HCT116 (cell line): ENCODE data around the gene TBCCD1. TPM values are rescaled to one million over a fixed set of nuclear protein-coding genes. Genes with fewer than 3 reads are reported as not detected.
"Not testable (repeated sequence)": the region's sequence is repeated elsewhere in the genome, so short reads cannot be mapped to it uniquely, and the experiment has no call there.

Experiments
- ATAC-seq: fragments of 200-7000 bp; cut with Tn5 transposase; 2 replicates; pipeline ENCODE4 v1.9.1; 2020; ENCODE audit warnings: mild to moderate bottlenecking, moderate library complexity
- BruUV-seq: library from RNA; stranded (reverse); fragments of 400-500 nt; replicated peaks from 2 replicates; lab custom pipeline; 2021; lab: Mats Ljungman, UMichigan
- CTCF ChIA-PET: fragments of 300-600 bp; sonication (Branson Sonifier 250); formaldehyde crosslinking; loops from one replicate; lab custom pipeline; 2021; ENCODE audit warnings: antibody characterized with exemption; lab: Charles Lee
- POLR2A ChIA-PET: fragments of 300-600, 350-600 bp; sonication (Branson Sonifier 250); formaldehyde crosslinking; loops from one replicate; lab custom pipeline; 2021; ENCODE audit warnings: antibody characterized with exemption; lab: Charles Lee
- RAD21 ChIA-PET, 2 experiments: fragments of 300-600 bp; sonication (Branson Sonifier 250); formaldehyde crosslinking; loops; one replicate each; lab custom pipeline; 2023; ENCODE audit warnings: low total read pairs in 2 of 2; ENCODE audit not compliant: uncharacterized antibody in 2 of 2, unreplicated experiment in 2 of 2, low non-redundant PET in 1 of 2; lab: Charles Lee
- DNase-seq: peaks from one replicate; pipeline ENCODE4 v3.0.0-alpha.2; 2010; ENCODE audit warnings: low read depth, low spot score
- H2AFZ ChIP-seq: fragments of 200-600 bp; shearing (Covaris generic), sonication (generic); 2 replicates; pipeline ENCODE4 v1.6.1; 2017; ENCODE audit warnings: low read depth, mixed run types, mixed read lengths, antibody characterized with exemption, low read length; ENCODE audit not compliant: poor library complexity, severe bottlenecking
- H3K27ac ChIP-seq: 2 replicates; pipeline ENCODE4 v1.5.1; 2012; ENCODE audit warnings: low read depth, low read length
- H3K27me3 ChIP-seq: fragments of 200-600 bp; sonication (generic); 2 replicates; pipeline ENCODE4 v1.6.1; 2016; ENCODE audit warnings: mixed run types, low read length, mixed read lengths; ENCODE audit not compliant: insufficient read depth
- H3K36me3 ChIP-seq, 2 experiments: fragments of 200-500 bp in 1 of 2; fragments of 200-600 bp in 1 of 2; sonication (Bioruptor generic) in 1 of 2; sonication (generic) in 1 of 2; 2 replicates each; pipeline versions ENCODE4 v1.5.1 to v1.6.1; 2014 to 2016; ENCODE audit warnings: low read length in 2 of 2, inconsistent platforms in 1 of 2, mixed read lengths in 1 of 2, mixed run types in 1 of 2; ENCODE audit not compliant: insufficient read depth in 2 of 2, control insufficient read depth in 1 of 2
- H3K4me1 ChIP-seq, 2 experiments: fragments of 200-600 bp in 1 of 2; sonication (generic) in 1 of 2; 2 replicates each; pipeline versions ENCODE4 v1.5.1 to v1.6.1; 2012 to 2017; ENCODE audit warnings: low read length in 2 of 2, inconsistent platforms in 1 of 2, mild to moderate bottlenecking in 1 of 2, mixed read lengths in 1 of 2, mixed run types in 1 of 2, moderate library complexity in 1 of 2; ENCODE audit not compliant: insufficient read depth in 2 of 2, control insufficient read depth in 1 of 2
- H3K4me2 ChIP-seq: fragments of 200-600 bp; sonication (generic); 2 replicates; pipeline ENCODE4 v1.6.1; 2017; ENCODE audit warnings: mixed run types, low read length, mixed read lengths
- H3K4me3 ChIP-seq, 2 experiments: fragments of 200-600 bp in 1 of 2; sonication (generic) in 1 of 2; replicated peaks in 1 of 2; 2 replicates each; pipeline ENCODE4 v1.5.1; 2011 to 2016; ENCODE audit warnings: low read length in 2 of 2, control low read depth in 1 of 2, low read depth in 1 of 2, mild to moderate bottlenecking in 1 of 2, mixed read lengths in 1 of 2, mixed run types in 1 of 2
- H3K79me2 ChIP-seq: fragments of 200-600 bp; sonication (generic); 2 replicates; pipeline ENCODE4 v1.6.1; 2017; ENCODE audit warnings: mild to moderate bottlenecking, mixed run types, low read length, moderate library complexity, mixed read lengths; ENCODE audit not compliant: insufficient read depth
- H3K9ac ChIP-seq: fragments of 200-600 bp; sonication (generic); 2 replicates; pipeline ENCODE4 v1.6.1; 2016; ENCODE audit warnings: low read length, mixed read lengths
- H3K9me2 ChIP-seq: fragments of 200-600 bp; sonication (generic), shearing (Covaris generic); 2 replicates; pipeline ENCODE4 v1.6.1; 2017; ENCODE audit warnings: mixed run types, mild to moderate bottlenecking, moderate library complexity; ENCODE audit not compliant: insufficient read depth
- H3K9me3 ChIP-seq, 2 experiments: fragments of 200-500 bp in 1 of 2; fragments of 200-600 bp in 1 of 2; sonication (Bioruptor generic) in 1 of 2; sonication (generic) in 1 of 2; 2 replicates each; pipeline ENCODE4 v1.6.1; 2014 to 2017; ENCODE audit warnings: low read length in 2 of 2, mixed read lengths in 2 of 2, inconsistent platforms in 1 of 2, low read depth in 1 of 2, mild to moderate bottlenecking in 1 of 2, mixed run types in 1 of 2, moderate library complexity in 1 of 2; ENCODE audit not compliant: control insufficient read depth in 1 of 2, insufficient read depth in 1 of 2
- H4K20me1 ChIP-seq: fragments of 200-600 bp; sonication (generic), shearing (Covaris generic); 2 replicates; pipeline ENCODE4 v1.6.1; 2017; ENCODE audit warnings: mixed run types, mild to moderate bottlenecking, moderate library complexity; ENCODE audit not compliant: insufficient read depth
- ATF3 ChIP-seq: IDR thresholded peaks from 2 replicates; pipeline ENCODE4 v1.6.1; 2012
- CBX3 ChIP-seq: IDR thresholded peaks from 2 replicates; pipeline ENCODE4 v1.6.1; 2012; ENCODE audit warnings: low read depth
- CEBPB ChIP-seq: IDR thresholded peaks from 2 replicates; pipeline ENCODE4 v1.6.1; 2012; ENCODE audit warnings: low read depth
- CTCF ChIP-seq, 3 experiments: fragments of 200-600 bp in 1 of 3; sonication (generic) in 1 of 3; IDR thresholded peaks in 2 of 3; conservative IDR thresholded peaks in 1 of 3; 2 replicates each; pipeline ENCODE4 v1.5.1; 2012 to 2017; ENCODE audit warnings: low read depth in 2 of 3, low read length in 2 of 3, antibody characterized with exemption in 1 of 3, borderline replicate concordance in 1 of 3, control low read depth in 1 of 3, mild to moderate bottlenecking in 1 of 3, mixed read lengths in 1 of 3, mixed run types in 1 of 3, moderate library complexity in 1 of 3; ENCODE audit not compliant: insufficient read depth in 1 of 3
- EZH2 ChIP-seq: fragments of 200-600 bp; sonication (generic); IDR thresholded peaks from 2 replicates; pipeline ENCODE4 v1.6.1; 2017; ENCODE audit warnings: antibody characterized with exemption, mixed run types
- EZH2phosphoT487 ChIP-seq: fragments of 200-600 bp; IDR thresholded peaks from 2 replicates; pipeline ENCODE4 v1.6.1; 2018; ENCODE audit warnings: antibody characterized with exemption, borderline replicate concordance
- JUND ChIP-seq: IDR thresholded peaks from 2 replicates; pipeline ENCODE4 v1.6.1; 2012
- POLR2A ChIP-seq: IDR thresholded peaks from 2 replicates; pipeline ENCODE4 v1.7.0; 2011; ENCODE audit warnings: borderline replicate concordance; ENCODE audit not compliant: insufficient read depth, insufficient read length; ENCODE audit errors: extremely low read depth
- REST ChIP-seq: IDR thresholded peaks from 2 replicates; pipeline ENCODE4 v1.6.1; 2012; ENCODE audit warnings: low read depth
- SIN3A ChIP-seq: IDR thresholded peaks from 2 replicates; pipeline ENCODE4 v1.6.1; 2012; ENCODE audit warnings: low read depth
- SRF ChIP-seq: IDR thresholded peaks from 2 replicates; pipeline ENCODE4 v1.6.1; 2012; ENCODE audit warnings: low read depth
- YY1 ChIP-seq: IDR thresholded peaks from 2 replicates; pipeline ENCODE4 v1.6.1; 2011; ENCODE audit warnings: low read length, low read depth, moderate library complexity, mild to moderate bottlenecking; ENCODE audit not compliant: insufficient replicate concordance; ENCODE audit errors: extremely low read depth
- ZBTB33 ChIP-seq: IDR thresholded peaks from 2 replicates; pipeline ENCODE4 v1.6.1; 2011; ENCODE audit warnings: mild to moderate bottlenecking, low read length, moderate library complexity; ENCODE audit not compliant: insufficient replicate concordance; ENCODE audit errors: extremely low read depth
- intact Hi-C: fragments of 100-400 bp; cut with micrococcal nuclease; formaldehyde crosslinking; loops from 2 replicates; pipeline ENCODE4 v1.10.0; 2022
- total RNA-seq: library from RNA; stranded (reverse); gene quantifications from one replicate; pipeline ENCODE4 v1.2.1, GENCODE V29; 2021; ENCODE audit not compliant: unreplicated experiment

The TBCCD1 gene
- total RNA-seq, 1 experiment from 2014 or later: 16.8 TPM

GRCh38 chr3:186498022-186498421, 69.1 kb downstream of the TBCCD1 start:
- H4K20me1 ChIP-seq, H2AFZ ChIP-seq, H3K9me2 ChIP-seq, H3K36me3 ChIP-seq, H3K9me3 ChIP-seq, H3K27ac ChIP-seq, CTCF ChIA-PET, H3K4me1 ChIP-seq, RAD21 ChIA-PET, POLR2A ChIA-PET, H3K9ac ChIP-seq, H3K4me3 ChIP-seq, H3K4me2 ChIP-seq, intact Hi-C loops, BruUV-seq, ATAC-seq, DNase-seq, H3K79me2 ChIP-seq: not testable (repeated sequence)
- peaks cover 31% of the 10 kb centered on the region for H3K27me3 ChIP-seq

GRCh38 chr3:186497608-186498007, 69.5 kb downstream of the TBCCD1 start:
- ATAC-seq (no peak), DNase-seq (no peak)
- Histone ChIP-seq H4K20me1 (no peaks in the 10 kb centered on the region), H3K9me2 (no peaks in the 10 kb centered on the region), H3K4me1 (no peaks in the 10 kb centered on the region), H3K27ac (no peak overlapping the region), H3K79me2 (no peaks in the 10 kb centered on the region), H3K27me3 (peaks cover 31% of the 10 kb centered on the region), H3K9me3 (no peaks in the 10 kb centered on the region), H3K36me3 (no peaks in the 10 kb centered on the region), H3K4me3 (no peak overlapping the region), H3K4me2 (no peak overlapping the region), H2AFZ (no peak overlapping the region), H3K9ac (no peak overlapping the region)
- CTCF ChIA-PET: no interaction called here
- POLR2A ChIA-PET: no interaction called here
- no TSS peak for BruUV-seq
- intact Hi-C loops: no loop called here
- RAD21 ChIA-PET: no interaction called here
- TF ChIP-seq YY1 (no peak), SRF (no peak), JUND (no peak), CTCF (IDR thresholded peaks at IDR 0.05 in 2 of 3, conservative IDR thresholded peaks at IDR 0.05 in 1 of 3; ENCODE audit: borderline replicate concordance in 1 of 3, insufficient read depth in 1 of 3, low read depth in 2 of 3, low read length in 2 of 3) (no peak), POLR2A (no peak), ATF3 (no peak), EZH2 (no peak), ZBTB33 (no peak), REST (no peak), SIN3A (no peak), CEBPB (no peak), CBX3 (no peak), EZH2phosphoT487 (no peak)
